Parathyroid adenoma (tissue), 2 donors: ENCODE results near the gene PCDHGA1.

Experiments
- H2AFZ ChIP-seq: fragments of 300-600 bp; sonication (generic); one replicate; pipeline ENCODE4 v1.7.0; 2017; ENCODE audit warnings: antibody characterized with exemption, mild to moderate bottlenecking
- H3K27ac ChIP-seq: fragments of 300-600 bp; sonication (generic); one replicate; pipeline ENCODE4 v1.7.0; 2017
- H3K27me3 ChIP-seq: fragments of 300-600 bp; sonication (generic); one replicate; pipeline ENCODE4 v1.7.0; 2017; ENCODE audit warnings: low read length; ENCODE audit not compliant: control insufficient read depth, insufficient read depth
- H3K36me3 ChIP-seq: fragments of 300-600 bp; sonication (generic); one replicate; pipeline ENCODE4 v1.7.0; 2017; ENCODE audit warnings: low read length; ENCODE audit not compliant: control insufficient read depth, insufficient read depth
- H3K4me1 ChIP-seq: fragments of 300-600 bp; sonication (generic); one replicate; pipeline ENCODE4 v1.7.0; 2017; ENCODE audit warnings: control low read depth
- H3K4me2 ChIP-seq: fragments of 300-600 bp; sonication (generic); one replicate; pipeline ENCODE4 v1.7.0; 2017; ENCODE audit warnings: low read length
- H3K4me3 ChIP-seq: fragments of 300-600 bp; sonication (generic); one replicate; pipeline ENCODE4 v1.7.0; 2017; ENCODE audit warnings: low read depth, low read length
- H3K79me2 ChIP-seq: fragments of 300-600 bp; sonication (generic); one replicate; pipeline ENCODE4 v1.7.0; 2017; ENCODE audit warnings: control low read depth
- H3K9ac ChIP-seq: fragments of 300-600 bp; sonication (generic); one replicate; pipeline ENCODE4 v1.7.0; 2017; ENCODE audit warnings: mild to moderate bottlenecking
- H3K9me3 ChIP-seq: fragments of 300-600 bp; sonication (generic); one replicate; pipeline ENCODE4 v1.7.0; 2017; ENCODE audit warnings: low read length; ENCODE audit not compliant: control insufficient read depth
- CTCF ChIP-seq: fragments of 300-600 bp; sonication (generic); IDR thresholded peaks from one replicate; pipeline ENCODE4 v1.7.0; 2017; ENCODE audit warnings: antibody characterized with exemption, mild to moderate bottlenecking
- donor health status: primary hyperparathyroidism.

Gene PCDHGA1

DNA sequence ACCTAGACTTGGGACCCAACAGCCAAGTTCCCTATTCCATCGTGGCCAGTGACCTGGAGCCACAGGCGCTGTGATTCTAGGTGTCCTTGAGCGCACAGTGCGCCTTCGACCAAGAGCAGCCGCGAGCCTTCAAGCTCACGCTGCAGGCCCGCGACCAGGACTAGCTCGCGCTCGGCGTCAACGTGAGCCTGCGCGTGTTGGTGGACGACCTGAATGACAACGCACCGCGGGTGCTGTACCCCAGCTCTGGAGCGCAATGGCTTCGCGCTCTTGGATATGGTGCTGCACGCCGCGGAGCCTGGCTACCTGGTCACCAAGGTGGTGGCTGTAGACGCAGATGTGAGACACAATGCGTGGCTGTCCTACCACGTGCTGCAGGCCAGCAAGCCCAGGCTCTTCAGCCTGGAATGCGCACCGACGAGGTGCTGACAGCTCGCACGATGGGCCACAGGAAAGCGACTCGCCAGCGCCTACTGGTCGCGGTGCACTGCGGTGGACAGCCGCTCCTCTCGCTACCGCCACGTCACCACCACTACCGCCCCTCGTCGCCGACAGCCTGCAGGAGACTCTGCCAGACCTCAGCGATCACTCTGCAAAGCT lies 111.4 kb downstream of the PCDHGA1 start:
- Histone ChIP-seq H3K27ac (no peak overlapping the region), H3K4me2 (no peak overlapping the region), H3K79me2 (peaks cover 14% of the 10 kb centered on the region), H3K27me3 (no peaks in the 10 kb centered on the region), H3K9ac (no peak overlapping the region), H3K9me3 (no peaks in the 10 kb centered on the region), H3K4me1 (no peaks in the 10 kb centered on the region), H3K36me3 (no peaks in the 10 kb centered on the region), H3K4me3 (no peak overlapping the region), H2AFZ (no peak overlapping the region)
- no peak for TF ChIP-seq CTCF

GRCh38 chr5:141465351-141465750 lies 135.0 kb downstream of the PCDHGA1 start:
- Histone ChIP-seq H3K9me3 (no peaks in the 10 kb centered on the region), H3K4me1 (no peaks in the 10 kb centered on the region), H3K79me2 (peaks cover 13% of the 10 kb centered on the region), H3K27ac (no peak overlapping the region), H3K27me3 (no peaks in the 10 kb centered on the region), H2AFZ (no peak overlapping the region), H3K4me3 (no peak overlapping the region), H3K36me3 (no peaks in the 10 kb centered on the region), H3K4me2 (no peak overlapping the region), H3K9ac (no peak overlapping the region)
- no peak for TF ChIP-seq CTCF

DNA sequence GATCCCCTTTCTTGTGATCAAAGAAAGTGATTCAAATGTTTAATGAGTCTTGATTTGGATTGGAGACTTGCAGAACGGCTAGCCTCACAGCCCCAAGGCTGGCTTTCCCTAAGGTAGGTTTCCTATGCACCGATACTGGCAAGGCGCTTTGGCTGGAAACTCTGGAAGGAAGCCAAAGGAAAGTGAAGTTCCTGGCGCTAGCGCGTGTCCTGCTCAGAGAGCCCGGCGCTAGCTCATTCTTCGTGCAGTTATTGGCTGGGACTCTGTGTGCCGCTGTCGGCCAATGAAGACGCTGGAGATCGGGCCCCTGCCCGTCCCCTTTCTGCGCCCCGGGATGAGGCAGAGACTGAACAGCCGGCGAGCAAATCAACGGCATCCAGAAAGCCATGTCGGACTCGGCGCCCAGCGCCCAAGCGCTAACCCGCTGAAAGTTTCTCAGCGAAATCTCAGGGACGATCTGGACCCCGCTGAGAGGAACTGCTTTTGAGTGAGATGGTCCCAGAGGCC lies 145.4 kb downstream of the PCDHGA1 start, which contains the start of gene PCDHGC3:
Gene PCDHGC3, plus strand, starts transcription at position 342 of the 507 bp plus-strand sequence. Its CDS starts 151 bp downstream, at position 493.
- Histone ChIP-seq H3K27me3 (no peaks in the 10 kb centered on the region), H3K4me3 (peak within 1 kb of the TSS; percentile 59), H2AFZ (peak within 1 kb of the TSS; percentile 92), H3K36me3 (no peaks in the 10 kb centered on the region), H3K79me2 (peaks cover 32% of the 10 kb centered on the region), H3K4me2 (peak within 1 kb of the TSS; percentile 91), H3K27ac (peak within 1 kb of the TSS; percentile 92), H3K9ac (peak within 1 kb of the TSS; percentile 61), H3K9me3 (no peaks in the 10 kb centered on the region), H3K4me1 (peaks cover 28% of the 10 kb centered on the region)
- peak; percentile 52 for TF ChIP-seq CTCF

DNA sequence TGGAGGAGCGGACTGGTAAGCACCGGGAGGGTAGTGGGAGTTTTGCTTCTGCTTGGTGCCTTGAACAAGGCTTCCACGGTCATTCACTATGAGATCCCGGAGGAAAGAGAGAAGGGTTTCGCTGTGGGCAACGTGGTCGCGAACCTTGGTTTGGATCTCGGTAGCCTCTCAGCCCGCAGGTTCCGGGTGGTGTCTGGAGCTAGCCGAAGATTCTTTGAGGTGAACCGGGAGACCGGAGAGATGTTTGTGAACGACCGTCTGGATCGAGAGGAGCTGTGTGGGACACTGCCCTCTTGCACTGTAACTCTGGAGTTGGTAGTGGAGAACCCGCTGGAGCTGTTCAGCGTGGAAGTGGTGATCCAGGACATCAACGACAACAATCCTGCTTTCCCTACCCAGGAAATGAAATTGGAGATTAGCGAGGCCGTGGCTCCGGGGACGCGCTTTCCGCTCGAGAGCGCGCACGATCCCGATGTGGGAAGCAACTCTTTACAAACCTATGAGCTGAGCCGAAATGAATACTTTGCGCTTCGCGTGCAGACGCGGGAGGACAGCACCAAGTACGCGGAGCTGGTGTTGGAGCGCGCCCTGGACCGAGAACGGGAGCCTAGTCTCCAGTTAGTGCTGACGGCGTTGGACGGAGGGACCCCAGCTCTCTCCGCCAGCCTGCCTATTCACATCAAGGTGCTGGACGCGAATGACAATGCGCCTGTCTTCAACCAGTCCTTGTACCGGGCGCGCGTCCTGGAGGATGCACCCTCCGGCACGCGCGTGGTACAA lies 146.0 kb downstream of the PCDHGA1 start:
- Histone ChIP-seq H3K4me3 (peak overlapping the region; percentile 59), H3K4me1 (peaks cover 28% of the 10 kb centered on the region), H3K36me3 (no peaks in the 10 kb centered on the region), H3K4me2 (peak overlapping the region; percentile 91), H3K9me3 (no peaks in the 10 kb centered on the region), H2AFZ (peak overlapping the region; percentile 92), H3K27me3 (no peaks in the 10 kb centered on the region), H3K79me2 (peaks cover 39% of the 10 kb centered on the region), H3K27ac (peak overlapping the region; percentile 92), H3K9ac (peak overlapping the region; percentile 61)
- no peak for TF ChIP-seq CTCF
